Measurements from ENCODE around the gene DCST2. TPM values are rescaled to one million over a fixed set of nuclear protein-coding genes. Genes with fewer than 3 reads are reported as not detected.
A peak's percentile ranks its signal among the peaks of the same experiment; 100 is the strongest.

Gene DCST2
- total RNA-seq, 2 donors from 2014 or later, result 0.48 to 1.1 TPM

DNA sequence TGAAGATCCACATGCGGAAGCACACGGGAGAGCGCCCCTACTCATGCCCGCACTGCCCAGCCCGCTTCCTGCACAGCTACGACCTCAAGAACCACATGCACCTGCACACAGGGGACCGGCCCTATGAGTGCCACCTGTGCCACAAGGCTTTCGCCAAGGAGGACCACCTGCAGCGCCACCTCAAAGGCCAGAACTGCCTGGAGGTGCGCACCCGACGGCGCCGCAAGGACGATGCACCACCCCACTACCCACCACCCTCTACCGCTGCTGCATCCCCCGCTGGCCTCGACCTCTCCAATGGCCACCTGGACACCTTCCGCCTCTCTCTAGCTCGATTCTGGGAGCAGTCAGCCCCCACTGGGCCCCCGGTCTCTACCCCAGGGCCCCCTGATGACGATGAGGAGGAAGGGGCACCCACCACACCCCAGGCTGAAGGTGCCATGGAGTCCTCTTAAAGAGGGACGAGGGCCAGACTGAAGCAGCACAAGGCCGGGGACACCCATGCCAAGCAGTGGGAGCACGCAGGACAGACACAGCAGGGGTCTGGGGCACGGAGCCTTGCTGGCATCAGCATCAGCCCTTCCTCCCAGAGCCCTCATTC lies 17.2 kb downstream of the DCST2 start:
- DNase-seq (ENCODE audit: low spot score), result no peak
- intact Hi-C loops (cut with DNase I), result no loop called here

- DNase-seq (ENCODE audit: low spot score), result no peak
- intact Hi-C loops (cut with DNase I), result no loop called here
Observed at GRCh38 chr1:155015527-155016230, 17.9 kb downstream of the DCST2 start.

GRCh38 chr1:155014709-155015508 lies 18.7 kb downstream of the DCST2 start:
- no peak for DNase-seq (ENCODE audit: low spot score)
- intact Hi-C loops (cut with DNase I), result no loop called here

GRCh38 chr1:155013632-155014031 lies 19.9 kb downstream of the DCST2 start:
- intact Hi-C loops (cut with DNase I), result no loop called here
- DNase-seq (ENCODE audit: low spot score), result no peak

DNA sequence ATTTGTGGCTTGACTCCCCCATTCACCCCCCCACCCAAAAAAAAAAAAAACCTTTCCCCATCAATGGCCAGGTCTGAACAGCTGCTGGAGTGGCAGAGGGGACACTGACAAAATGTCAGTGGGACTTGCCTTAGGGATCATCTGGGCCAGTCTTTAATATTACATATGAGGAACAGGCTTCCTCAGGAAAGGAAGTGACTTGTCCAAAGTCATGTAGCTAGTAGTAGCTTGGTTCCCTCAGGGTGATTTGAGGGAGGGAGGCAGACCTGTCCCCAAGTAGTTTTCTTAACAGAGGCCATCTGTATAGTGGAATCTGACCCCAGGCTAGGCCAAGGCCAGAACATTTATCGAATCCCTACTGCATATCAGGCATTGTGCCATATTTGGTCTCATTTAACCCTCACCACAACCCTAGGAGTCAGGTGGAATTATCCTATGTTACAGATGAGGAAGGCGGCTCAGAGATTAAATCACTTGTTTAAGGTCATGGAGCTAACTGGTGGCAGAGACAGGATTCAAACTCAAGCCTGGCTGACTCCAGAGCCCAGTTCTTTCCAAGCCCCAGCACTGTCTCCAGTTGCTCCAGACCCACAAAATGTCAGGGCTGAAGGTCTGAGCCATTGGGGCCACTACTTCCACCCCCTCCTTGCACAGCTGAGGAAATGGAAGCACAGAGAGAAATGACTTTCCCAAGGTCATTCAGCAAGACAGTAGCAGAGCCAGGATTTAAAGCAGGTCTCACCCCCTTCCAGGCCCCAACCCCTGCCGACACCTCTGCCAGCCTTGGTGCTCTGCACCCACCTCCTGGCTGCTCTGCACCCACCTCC lies 20.6 kb downstream of the DCST2 start:
- DNase-seq (ENCODE audit: low spot score), result no peak
- intact Hi-C loops (cut with DNase I), result no loop called here

GRCh38 chr1:155012026-155012546 lies 21.5 kb downstream of the DCST2 start:
- intact Hi-C loops (cut with DNase I), result no loop called here
- DNase-seq (ENCODE audit: low spot score), result peak; percentile 93

DNA sequence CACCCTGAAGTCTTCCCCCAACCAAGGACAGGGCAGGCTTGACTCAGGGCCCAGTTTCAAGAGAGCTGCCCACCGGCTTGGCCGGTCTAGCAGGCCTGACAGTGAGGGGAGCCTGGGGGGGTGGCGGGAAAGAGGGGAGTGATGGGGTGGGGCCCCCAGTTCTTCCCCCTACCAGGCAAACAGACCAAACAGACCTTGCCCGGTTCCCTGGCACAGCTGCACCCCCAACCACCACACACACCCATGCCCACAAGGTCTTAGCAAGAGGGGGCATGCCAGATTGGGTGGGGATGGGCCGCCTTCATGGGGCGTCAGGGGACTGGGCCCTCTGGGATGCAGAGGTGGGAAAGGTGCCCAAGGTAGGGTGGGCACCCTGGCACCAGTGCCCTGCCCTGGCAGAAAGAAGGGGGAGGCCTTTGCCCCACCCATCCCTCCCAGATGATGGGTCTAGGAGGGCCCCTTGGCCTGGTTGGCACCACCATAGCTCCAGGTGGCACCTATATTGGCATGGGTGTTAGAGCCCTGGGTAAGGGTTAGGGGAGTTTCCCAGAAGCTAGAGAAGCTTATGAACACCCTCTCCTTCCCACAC lies 22.1 kb downstream of the DCST2 start:
- DNase-seq (ENCODE audit: low spot score), result no peak
- intact Hi-C loops (cut with DNase I), result no loop called here

DNA sequence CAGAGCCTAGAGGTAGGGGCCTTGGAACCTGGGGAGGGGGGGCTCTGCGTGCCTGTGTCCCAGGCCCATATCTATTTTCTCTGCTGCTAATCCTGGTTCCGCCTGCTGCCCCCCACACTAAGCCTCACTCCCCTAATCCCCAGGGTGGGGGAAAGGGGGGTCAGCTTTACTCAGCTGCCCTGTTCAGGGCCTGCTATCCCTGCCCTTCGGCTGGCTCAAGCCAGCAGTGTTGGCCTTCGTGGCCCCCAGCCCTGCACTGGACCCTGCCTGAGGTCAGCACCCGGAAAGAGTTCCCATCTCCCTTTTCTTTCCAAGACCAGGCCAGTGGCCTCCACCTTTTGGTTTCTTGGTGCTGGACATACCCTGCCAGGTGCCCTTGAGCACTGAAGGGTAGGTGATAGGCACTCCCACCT lies 22.6 kb downstream of the DCST2 start:
- intact Hi-C loops (cut with DNase I), result no loop called here
- no peak for DNase-seq (ENCODE audit: low spot score)

- no peak for DNase-seq (ENCODE audit: low spot score)
- intact Hi-C loops (cut with DNase I), result no loop called here
Observed at GRCh38 chr1:155010211-155010918, 23.2 kb downstream of the DCST2 start.

GRCh38 chr1:155009742-155010141 lies 23.8 kb downstream of the DCST2 start:
- DNase-seq (ENCODE audit: low spot score), result no peak
- intact Hi-C loops (cut with DNase I), result loop anchor here in 1 of 2 donors (5.0 kb wide), 1 partner anchor 47 kb away; the partner anchor contains the start of gene PYGO2

GRCh38 chr1:155009221-155009711 lies 24.3 kb downstream of the DCST2 start:
- intact Hi-C loops (cut with DNase I), result loop anchor here in 1 of 2 donors (5.0 kb wide), 1 partner anchor 47 kb away; the partner anchor contains the start of gene PYGO2
- DNase-seq (ENCODE audit: low spot score), result no peak

- DNase-seq (ENCODE audit: low spot score), result no peak
- intact Hi-C loops (cut with DNase I), result loop anchor here in 1 of 2 donors (5.0 kb wide), 1 partner anchor 46 kb away; the partner anchor contains the start of gene PYGO2
Observed at GRCh38 chr1:155008015-155008941, 25.3 kb downstream of the DCST2 start.

GRCh38 chr1:155007251-155007828 lies 26.2 kb downstream of the DCST2 start:
- intact Hi-C loops (cut with DNase I), result loop anchor here in 1 of 2 donors (5.0 kb wide), 1 partner anchor 45 kb away; the partner anchor contains the start of gene PYGO2
- no peak for DNase-seq (ENCODE audit: low spot score)

DNA sequence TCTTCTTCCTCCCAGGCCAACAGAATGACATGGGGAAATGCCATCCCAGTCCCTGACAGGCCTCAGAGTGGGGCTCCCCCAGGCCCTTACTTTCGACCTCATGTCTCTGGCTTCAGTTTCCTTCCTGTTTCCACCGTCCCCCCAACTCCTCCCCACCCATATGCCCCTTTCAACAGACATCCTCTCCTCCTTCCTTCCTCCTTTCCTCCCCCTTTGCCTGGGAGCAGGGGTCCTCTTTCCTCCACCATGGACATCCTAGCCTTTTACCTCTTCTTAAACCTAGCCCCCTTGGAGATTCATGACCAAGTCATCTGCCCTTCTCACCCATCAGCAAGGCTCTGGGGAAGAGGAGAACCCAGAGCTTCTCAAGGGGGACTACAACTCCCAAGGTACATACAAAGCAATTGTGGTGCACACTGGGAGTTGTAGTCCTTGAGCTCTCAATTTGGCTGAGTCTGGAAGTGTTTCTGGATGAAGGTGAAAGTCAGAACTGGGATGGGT lies 26.9 kb downstream of the DCST2 start:
- intact Hi-C loops (cut with DNase I), result loop anchor here in 1 of 2 donors (5.0 kb wide), 1 partner anchor 44 kb away; the partner anchor contains the start of gene PYGO2
- DNase-seq (ENCODE audit: low spot score), result no peak

DNA sequence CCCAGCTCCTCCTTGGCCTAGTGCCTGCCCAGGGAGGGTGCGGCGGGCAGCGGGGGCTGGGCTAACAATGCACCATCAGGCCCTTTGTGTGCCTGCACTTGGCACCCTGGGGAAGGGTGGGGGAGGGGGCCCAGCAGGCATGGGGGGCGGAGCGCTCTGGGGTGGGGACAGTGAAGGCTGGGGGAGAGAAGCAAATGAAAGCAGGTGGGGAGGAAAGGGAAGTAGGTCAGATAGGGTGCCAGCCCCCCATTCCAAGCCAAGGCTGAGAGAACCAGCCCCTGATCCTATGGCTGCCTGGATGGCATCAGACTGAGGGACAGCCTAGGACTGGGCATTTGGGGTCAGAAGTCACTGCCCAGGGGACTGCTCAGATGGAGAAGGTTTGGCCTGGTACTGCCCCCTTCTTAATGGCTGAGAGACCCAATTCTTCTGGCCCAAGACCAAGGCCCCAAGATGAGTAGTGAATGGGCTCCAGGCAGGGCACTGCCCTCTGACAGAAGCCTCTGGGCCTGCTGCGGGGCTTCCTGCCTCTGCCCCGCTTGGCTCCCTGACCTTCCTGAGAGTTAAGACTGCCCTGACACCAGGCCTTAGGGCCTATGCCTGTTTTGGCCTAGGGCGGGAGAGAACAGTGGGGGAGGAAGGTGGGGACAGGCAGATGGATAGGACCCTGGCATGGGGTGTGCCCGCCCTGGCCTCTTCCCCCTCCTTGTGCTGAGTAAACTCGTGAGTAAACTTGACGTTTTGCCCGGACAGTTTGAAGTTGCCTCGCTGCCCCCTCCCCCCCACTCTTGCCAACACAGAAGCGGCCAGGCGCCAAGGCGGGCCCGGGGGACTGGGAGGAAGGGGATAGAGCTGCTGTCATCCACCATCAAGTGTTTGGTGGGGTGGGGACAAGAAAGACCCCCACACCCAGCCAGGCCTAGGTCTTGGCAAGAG lies 28.2 kb downstream of the DCST2 start:
- intact Hi-C loops (cut with DNase I), result loop anchor here in 1 of 2 donors (5.0 kb wide), 1 partner anchor 43 kb away; the partner anchor contains the start of gene PYGO2
- no peak for DNase-seq (ENCODE audit: low spot score)

Data from posterior vena cava (tissue), 2 donors.